Loucy (cell line): Measurements from ENCODE around the gene ZDHHC14.

ENCODE experiments used
- EZH2phosphoT487 ChIP-seq: fragments of 200-600 bp; IDR thresholded peaks from 2 replicates; pipeline ENCODE4 v1.6.1; 2018; ENCODE audit warnings: antibody characterized with exemption, mild to moderate bottlenecking, moderate library complexity, borderline replicate concordance
- TF ChIP-seq, protein P1 (sequence below): fragments of 200-600 bp; sonication (generic); conservative IDR thresholded peaks from 2 replicates; pipeline ENCODE4 v1.5.1; 2014; ENCODE audit warnings: mild to moderate bottlenecking, antibody characterized with exemption, low read length

DNA sequence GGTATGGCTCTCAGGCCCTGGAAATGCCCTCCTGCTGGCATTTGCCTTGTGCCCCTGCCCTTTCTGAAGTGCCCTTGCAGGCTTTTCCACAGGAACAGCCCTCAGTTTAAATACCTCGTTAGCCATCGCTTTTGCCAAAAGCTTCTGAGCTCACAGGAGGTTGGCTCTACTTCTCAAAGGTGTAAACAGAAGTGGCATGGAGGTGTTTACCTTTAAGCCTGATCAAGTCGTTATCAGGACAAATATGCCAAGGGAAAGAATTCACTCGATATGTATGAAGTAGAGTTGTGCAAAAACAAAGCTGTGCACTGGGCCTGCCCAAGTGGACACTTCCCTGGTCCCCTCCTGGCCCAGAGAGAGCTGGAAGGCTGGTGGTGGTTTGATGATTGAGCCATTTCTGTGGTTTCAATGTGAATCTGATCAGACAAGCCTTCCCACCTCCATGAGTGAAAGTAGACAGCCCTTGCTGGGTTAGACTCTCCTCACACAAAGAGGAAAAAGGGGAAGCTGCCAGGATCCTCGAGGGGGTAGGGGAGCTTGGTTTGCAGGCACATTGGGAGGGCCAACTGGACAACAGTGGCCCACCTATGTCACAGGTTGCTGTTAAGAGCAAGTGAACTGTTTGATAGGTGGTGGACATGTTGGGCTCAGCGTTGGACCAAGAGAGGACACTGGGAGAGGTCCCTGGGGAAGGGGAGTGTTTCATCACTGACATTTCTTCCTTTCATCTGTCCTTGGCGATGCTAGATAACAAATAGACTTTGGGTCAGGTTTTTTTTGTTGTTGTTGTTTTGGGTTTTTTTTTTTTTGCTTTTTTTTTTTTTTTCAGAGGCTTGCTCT lies 98.7 kb downstream of the ZDHHC14 start:
- TF ChIP-seq, protein P1, sequence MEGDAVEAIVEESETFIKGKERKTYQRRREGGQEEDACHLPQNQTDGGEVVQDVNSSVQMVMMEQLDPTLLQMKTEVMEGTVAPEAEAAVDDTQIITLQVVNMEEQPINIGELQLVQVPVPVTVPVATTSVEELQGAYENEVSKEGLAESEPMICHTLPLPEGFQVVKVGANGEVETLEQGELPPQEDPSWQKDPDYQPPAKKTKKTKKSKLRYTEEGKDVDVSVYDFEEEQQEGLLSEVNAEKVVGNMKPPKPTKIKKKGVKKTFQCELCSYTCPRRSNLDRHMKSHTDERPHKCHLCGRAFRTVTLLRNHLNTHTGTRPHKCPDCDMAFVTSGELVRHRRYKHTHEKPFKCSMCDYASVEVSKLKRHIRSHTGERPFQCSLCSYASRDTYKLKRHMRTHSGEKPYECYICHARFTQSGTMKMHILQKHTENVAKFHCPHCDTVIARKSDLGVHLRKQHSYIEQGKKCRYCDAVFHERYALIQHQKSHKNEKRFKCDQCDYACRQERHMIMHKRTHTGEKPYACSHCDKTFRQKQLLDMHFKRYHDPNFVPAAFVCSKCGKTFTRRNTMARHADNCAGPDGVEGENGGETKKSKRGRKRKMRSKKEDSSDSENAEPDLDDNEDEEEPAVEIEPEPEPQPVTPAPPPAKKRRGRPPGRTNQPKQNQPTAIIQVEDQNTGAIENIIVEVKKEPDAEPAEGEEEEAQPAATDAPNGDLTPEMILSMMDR, result no peak
- no peak for TF ChIP-seq EZH2phosphoT487
